ENCODE results near the gene IDH2.

GRCh38 chr15:90114451-90114901 lies 12.2 kb upstream of the IDH2 start:
- TF ChIP-seq CTCF (IDR thresholded peaks at IDR 0.05; ENCODE audit: low read depth, low read length) (no peak), POLR2A (IDR thresholded peaks at IDR 0.05; ENCODE audit: extremely low read depth, insufficient read length) (no peak), MAX (IDR thresholded peaks at IDR 0.05; ENCODE audit: low read depth, low read length) (no peak), MYC (IDR thresholded peaks at IDR 0.05; ENCODE audit: low read depth, low read length) (no peak)

Data from NB4 (cell line).